CD4-positive, alpha-beta T cell treated with Interleukin-2 at 100 ng/mL for 4 hours (primary cell): ENCODE measurements around the gene MST1R.
"Not testable (repeated sequence)": the region's sequence is repeated elsewhere in the genome, so short reads cannot be mapped to it uniquely, and the experiment has no call there.

Experiments
- DNase-seq: peaks from one replicate; pipeline ENCODE4 v3.0.0-alpha.2; 2020; ENCODE audit warnings: low spot score

MST1R gene

GRCh38 chr3:49903451-49904424 is at the start of gene MST1R:
TSS of gene MST1R (minus strand) at chr3:49903873. CDS start at chr3:49903609, 264 bp downstream.
- peak; percentile 81 for DNase-seq

DNA sequence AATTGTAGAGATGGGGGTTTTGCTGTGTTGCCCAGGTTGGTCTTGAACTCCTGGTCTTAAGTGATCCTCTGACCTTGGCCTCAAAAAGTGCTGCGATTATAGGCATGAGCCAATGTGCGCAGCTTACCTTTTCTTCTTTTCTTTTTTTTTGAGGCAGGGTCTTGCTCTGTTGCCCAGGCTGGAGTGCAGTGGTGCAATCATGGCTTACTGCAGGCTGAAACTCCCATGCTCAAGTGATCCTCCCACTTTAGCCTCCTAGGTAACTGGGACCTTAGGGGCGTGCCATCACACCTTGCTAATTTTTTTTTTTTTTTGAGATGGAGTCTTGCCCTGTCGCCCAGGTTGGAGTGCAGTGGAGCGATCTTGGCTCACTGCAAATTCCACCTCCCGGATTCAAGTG is 49.3 kb upstream of the MST1R start:
- no peak for DNase-seq

GRCh38 chr3:49942651-49943050 is 39.0 kb upstream of the MST1R start:
- no peak for DNase-seq

DNA sequence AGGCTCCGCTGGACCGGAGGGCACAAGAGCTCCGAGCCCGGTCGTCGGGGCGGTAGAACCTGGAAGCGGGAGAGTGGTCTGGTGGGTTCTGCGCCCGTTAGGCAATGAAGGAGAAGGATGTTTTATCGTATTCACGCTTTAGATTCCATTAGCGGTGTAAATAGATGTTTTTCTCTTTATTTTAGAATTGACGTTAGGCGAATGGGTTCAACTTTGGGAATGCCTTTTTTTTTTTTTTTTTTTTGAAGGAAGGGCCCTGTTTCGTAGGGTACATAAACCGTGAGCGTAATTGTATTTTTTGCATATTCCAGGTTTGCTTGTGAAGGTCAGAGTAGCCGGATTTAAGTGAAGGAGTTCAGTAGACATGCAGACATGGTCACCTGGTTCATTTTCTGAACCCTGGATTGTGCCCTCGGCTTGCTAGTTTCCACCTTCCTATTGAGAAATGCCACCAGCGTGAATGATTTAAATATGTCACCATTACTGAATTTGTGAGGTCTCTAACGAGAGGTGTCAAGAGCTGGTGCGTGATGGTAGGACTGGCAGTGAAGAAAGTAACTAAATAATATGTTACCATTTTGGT is 37.1 kb upstream of the MST1R start:
- no peak for DNase-seq

- DNase-seq = peak; percentile 94
Measured at GRCh38 chr3:49939858-49940666, 36.4 kb upstream of the MST1R start, which contains the start of gene RBM6. TSS of gene RBM6 (plus strand) at chr3:49940150. CDS start at chr3:49962642, 22,492 bp downstream.

- DNase-seq = no peak
Measured at GRCh38 chr3:49937090-49937489, 33.4 kb upstream of the MST1R start.

DNA sequence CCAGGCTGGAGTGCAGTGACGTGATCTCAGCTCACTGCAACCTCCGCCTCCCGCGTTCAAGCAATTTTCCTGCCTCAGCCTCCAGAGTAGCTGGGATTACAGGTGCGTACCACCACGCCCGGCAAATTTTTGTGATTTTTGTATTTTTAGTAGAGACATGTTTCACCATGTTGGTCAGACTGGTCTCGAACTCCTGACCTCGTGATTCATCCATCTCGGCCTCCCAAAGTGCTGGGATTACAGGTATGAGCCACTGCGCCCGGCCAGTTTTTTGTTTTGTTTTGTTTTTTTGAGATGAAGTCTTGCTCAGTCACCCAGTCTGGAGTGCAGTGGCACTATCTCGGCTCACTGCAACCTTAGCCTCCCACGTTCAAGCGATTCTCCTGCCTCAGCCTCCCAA is 28.6 kb upstream of the MST1R start:
- DNase-seq = not testable (repeated sequence)

- no peak for DNase-seq
Measured at GRCh38 chr3:49930922-49931321, 27.2 kb upstream of the MST1R start.

DNA sequence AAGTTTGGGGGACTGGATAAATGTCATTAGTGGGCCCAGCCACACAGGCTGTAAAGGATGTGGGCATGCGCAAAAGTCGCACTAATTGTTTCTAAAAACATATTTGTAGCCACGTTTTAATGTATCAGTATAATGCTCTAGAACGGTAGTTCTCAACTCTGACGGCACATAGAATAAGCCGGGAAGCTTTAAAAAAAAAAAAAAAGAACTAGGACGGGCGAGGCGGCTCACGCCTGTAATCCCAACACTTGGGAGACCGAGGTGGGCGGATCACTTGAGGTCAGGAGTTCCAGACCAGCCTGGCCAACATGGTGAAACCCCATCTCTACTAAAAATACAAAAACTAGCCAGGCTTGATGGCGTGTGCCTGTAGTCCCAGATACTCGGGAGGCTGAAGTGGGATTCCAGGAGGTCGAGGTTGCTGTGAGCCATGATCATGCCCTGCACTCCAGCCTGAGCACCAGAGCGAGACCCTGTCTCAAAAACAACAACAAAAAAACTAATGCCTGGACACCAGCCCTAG is 26.6 kb upstream of the MST1R start:
- DNase-seq = no peak

- DNase-seq = peak; percentile 91
Measured at GRCh38 chr3:49929291-49930167, 25.9 kb upstream of the MST1R start, which contains the start of gene MON1A. TSS of gene MON1A (minus strand) at chr3:49929811. CDS start at chr3:49913346, 16,465 bp downstream.

DNA sequence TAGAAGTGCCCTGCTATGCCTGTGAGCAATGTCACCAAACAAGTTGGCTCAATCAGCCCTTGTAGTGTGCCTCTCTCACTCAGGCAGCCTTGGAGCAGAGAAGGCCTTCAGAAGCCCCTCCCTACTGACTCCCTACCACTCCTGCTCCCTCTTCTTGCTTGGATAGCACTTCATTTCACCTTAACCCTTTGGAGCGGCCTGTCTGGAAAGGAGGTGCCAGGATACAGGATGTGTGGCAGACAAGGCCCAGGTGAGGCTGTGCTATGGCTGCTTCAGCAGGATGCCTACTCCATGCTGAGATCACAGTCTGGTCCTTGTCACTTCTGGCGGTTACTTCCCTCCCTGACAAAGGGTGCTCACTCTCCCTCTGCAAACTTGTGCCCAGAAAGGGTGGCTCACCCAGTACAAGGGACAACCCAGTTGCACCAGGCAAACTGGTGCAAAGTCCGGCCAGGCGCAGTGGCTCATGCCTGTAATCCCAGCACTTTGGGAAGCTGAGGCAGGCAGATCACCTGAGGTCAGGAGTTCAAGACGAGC is 24.9 kb upstream of the MST1R start:
- DNase-seq = no peak

DNA sequence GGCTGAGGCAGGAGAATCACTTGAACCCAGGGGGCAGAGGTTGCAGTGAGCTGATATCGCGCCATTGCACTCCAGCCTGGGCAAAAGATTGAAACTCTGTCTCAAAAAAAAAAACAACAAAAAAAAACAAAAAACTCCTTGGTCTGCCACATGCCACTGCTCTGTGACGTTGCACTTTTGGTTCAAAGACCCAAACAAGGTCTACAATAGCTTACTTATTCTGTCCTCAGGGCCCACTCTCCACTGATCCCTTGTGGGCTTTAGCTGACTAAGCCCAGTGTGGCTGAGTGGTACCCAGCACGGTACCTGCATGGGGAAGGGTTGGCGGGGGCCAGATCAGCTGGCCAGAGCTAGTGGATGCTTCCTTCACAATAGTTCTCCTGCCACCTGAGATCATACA is 24.1 kb upstream of the MST1R start:
- DNase-seq = no peak

- DNase-seq = no peak
Measured at GRCh38 chr3:49926117-49926728, 22.6 kb upstream of the MST1R start.

DNA sequence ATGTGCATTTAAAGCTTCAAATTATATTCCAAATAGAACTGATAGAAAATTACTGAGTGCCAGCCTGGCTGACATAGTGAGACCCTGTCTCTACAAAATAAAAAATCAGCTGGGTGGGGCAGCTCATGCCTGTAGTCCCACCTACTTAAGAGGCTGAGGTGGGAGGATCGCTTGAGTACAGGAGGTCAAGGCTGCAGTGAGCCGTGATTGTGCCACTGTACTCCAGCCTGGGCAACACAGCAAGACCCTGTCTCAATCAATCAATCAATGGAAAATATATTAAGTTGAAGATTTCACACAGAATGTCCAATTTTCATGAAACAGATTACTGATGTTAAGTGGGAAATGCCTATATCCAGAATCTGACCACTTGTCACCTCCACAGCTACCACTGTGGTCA is 21.8 kb upstream of the MST1R start:
- DNase-seq = no peak

DNA sequence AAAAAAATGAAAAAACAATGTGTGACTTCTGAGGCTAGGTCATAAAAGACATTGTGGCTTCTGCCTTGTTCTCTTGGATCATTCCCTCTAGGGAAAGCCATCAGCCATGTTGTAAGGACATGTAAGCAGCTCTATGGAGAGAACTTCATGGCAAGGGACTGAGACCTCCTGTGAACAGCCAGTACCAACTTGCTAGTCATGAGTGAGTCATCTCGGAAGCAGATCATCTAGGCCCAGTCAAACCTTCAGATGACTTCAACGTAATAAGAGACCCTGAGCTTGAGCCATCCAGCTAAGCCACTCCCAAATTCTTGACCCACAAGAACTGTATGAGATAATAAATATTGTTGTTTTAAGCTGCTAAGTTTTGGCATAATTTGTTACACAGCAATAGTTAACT is 21.0 kb upstream of the MST1R start:
- no peak for DNase-seq

- DNase-seq = not testable (repeated sequence)
Measured at GRCh38 chr3:49917806-49918590, 14.3 kb upstream of the MST1R start.

GRCh38 chr3:49916686-49917085 is 13.0 kb upstream of the MST1R start:
- no peak for DNase-seq

DNA sequence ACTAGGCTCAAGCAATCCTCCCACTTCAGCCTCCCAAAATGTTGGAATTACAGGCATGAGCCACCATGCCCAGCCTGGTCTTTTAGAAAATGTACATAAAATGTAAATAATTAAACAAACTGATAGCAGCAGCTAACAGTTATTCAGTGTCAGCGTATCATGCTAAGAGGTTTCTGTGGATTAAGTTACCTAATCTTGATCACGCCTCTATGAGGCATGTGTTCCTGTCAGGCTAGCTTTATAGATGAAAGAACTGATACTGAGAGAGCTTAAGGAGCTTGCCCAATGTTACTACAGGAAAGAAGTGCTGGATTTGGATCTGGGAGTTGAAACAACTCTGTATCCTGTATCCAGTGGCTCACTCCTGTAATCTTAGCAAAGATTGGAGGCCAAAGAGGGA is 11.2 kb upstream of the MST1R start:
- DNase-seq = no peak

- no peak for DNase-seq
Measured at GRCh38 chr3:49912881-49913281, 9.2 kb upstream of the MST1R start.

DNA sequence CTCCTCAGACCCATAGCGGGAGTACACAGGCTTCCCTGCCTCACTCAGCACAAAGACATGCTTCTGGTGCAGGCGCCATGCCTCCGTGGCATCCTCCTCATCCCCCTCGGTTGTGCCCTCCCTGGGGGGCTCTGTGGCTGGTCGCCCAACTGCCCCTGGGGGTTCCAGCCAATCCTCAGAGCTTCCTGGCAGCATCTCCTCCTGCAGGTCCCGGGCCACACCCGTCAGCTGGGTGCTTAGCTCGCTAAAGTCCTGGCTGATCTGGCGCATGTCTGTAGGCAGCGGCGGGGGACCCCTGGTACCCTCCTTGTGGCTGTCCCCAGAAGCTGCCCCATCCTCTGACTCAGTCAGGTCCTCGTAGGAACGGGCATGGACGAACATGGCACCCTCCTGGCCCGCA is 7.9 kb upstream of the MST1R start:
- DNase-seq = no peak
